ENCODE results near the gene KLHL30.

Gene KLHL30

DNA sequence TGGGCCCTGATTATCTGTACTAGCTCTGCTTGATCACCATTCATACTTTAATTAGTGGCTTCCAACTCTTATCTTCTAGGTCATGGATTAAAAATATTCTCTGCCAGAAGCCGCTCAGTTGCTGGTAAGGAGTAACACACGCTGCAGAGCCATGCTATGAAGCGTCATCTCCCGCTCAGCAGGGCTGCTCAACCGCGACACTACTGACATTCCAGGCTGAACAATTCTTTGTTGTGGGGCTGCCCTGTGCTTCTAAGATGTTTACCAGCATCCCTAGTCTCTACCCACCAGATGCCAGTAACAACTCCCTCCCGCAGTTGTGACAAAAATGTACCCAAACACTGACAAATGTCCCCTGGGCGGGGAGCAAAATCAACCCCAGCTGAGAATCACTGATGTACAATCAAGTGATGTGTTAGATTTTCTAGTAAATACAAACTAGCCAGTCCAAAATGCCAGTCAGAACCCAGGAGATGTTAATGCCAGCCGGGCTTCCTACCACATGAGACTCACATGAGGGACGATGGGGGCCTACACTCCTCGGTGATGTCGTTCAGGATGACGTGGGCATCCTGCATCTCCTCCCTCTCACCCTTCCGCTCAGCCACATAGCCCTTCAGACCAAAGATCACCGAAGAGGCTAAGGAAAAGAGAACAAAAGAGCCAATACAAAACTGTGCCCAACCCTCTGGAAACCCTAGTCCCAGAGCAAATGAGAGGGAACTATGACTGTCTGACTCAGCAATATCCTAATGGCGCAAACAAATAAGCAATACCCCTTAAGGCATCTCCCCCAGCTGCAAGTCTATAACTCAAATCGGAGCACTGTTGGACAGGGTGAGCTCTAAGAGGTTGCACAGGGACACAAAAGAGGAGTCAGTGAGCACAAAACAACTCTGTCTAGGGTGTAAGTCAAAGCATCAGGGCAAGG is 49.4 kb downstream of the KLHL30 start:
- TF ChIP-seq FOXP2 (optimal IDR thresholded peaks at IDR 0.05; ENCODE audit: borderline replicate concordance, extremely low read depth, extremely low read length, insufficient read depth), result no peak
- no peak for TF ChIP-seq SIN3A (IDR thresholded peaks at IDR 0.05; ENCODE audit: borderline replicate concordance, insufficient read depth, low read length)
- no peak for TF ChIP-seq TAF1 (IDR thresholded peaks at IDR 0.05; ENCODE audit: borderline replicate concordance, insufficient read depth, low read length)
- TF ChIP-seq REST (IDR thresholded peaks at IDR 0.05; ENCODE audit: insufficient read depth in 1 of 2, low read depth in 2 of 2, low read length in 2 of 2), result no peak
- TF ChIP-seq POLR2AphosphoS5 (IDR thresholded peaks at IDR 0.05; ENCODE audit: low read depth, low read length), result no peak

GRCh38 chr2:238190445-238190844 is 52.0 kb downstream of the KLHL30 start:
- TF ChIP-seq POLR2AphosphoS5 (IDR thresholded peaks at IDR 0.05; ENCODE audit: low read depth, low read length), result no peak
- TF ChIP-seq SIN3A (IDR thresholded peaks at IDR 0.05; ENCODE audit: borderline replicate concordance, insufficient read depth, low read length), result no peak
- no peak for TF ChIP-seq REST (IDR thresholded peaks at IDR 0.05; ENCODE audit: insufficient read depth in 1 of 2, low read depth in 2 of 2, low read length in 2 of 2)
- no peak for TF ChIP-seq FOXP2 (optimal IDR thresholded peaks at IDR 0.05; ENCODE audit: borderline replicate concordance, extremely low read depth, extremely low read length, insufficient read depth)
- no peak for TF ChIP-seq TAF1 (IDR thresholded peaks at IDR 0.05; ENCODE audit: borderline replicate concordance, insufficient read depth, low read length)

Data from PFSK-1 (cell line).